Keratinocyte (primary cell): Measurements from ENCODE around the gene DIPK1B.

Experiments used
- CTCF ChIP-seq, 3 experiments: IDR thresholded peaks in 1 of 3; conservative IDR thresholded peaks in 1 of 3; optimal IDR thresholded peaks in 1 of 3; 2 replicates in 2 of 3; 3 replicates in 1 of 3; pipeline versions ENCODE3 to v1.5.1; 2011; ENCODE audit warnings: low read length in 3 of 3, mild to moderate bottlenecking in 3 of 3, moderate library complexity in 2 of 3, control low read depth in 1 of 3, inconsistent platforms in 1 of 3; ENCODE audit not compliant: insufficient read depth in 2 of 3; ENCODE audit errors: extremely low read depth in 1 of 3
- EZH2 ChIP-seq: IDR thresholded peaks from one replicate; pipeline ENCODE4 v1.6.1; 2012; ENCODE audit warnings: inconsistent platforms, mild to moderate bottlenecking, low read length, moderate library complexity

- TF ChIP-seq CTCF (optimal IDR thresholded peaks at IDR 0.05 in 1 of 3, IDR thresholded peaks at IDR 0.05 in 1 of 3, conservative IDR thresholded peaks at IDR 0.05 in 1 of 3; ENCODE audit: extremely low read depth in 1 of 3, insufficient read depth in 2 of 3, low read length in 3 of 3) (no peak), EZH2 (no peak)
These were observed 44.5 kb downstream of the DIPK1B start for GRCh38 chr9:136756836-136757235.
